H9 (cell line): Measurements from ENCODE around the gene BBS1. TPM values are rescaled to one million over a fixed set of nuclear protein-coding genes. Genes with fewer than 3 reads are reported as not detected.
A peak's percentile ranks its signal among the peaks of the same experiment; 100 is the strongest.

Experiments
- DNase-seq: peaks from one replicate; pipeline ENCODE4 v3.0.0-alpha.2; 2017
- H2AFZ ChIP-seq: one replicate; pipeline ENCODE4 v1.6.1; 2013; ENCODE audit warnings: mild to moderate bottlenecking, low read length, control low read depth, moderate library complexity
- H2AK5ac ChIP-seq: 2 replicates; pipeline ENCODE4 v1.6.1; 2013; ENCODE audit warnings: low read length, control low read depth, mixed read lengths; ENCODE audit not compliant: insufficient read length
- H2BK120ac ChIP-seq: one replicate; pipeline ENCODE4 v1.6.1; 2013; ENCODE audit warnings: low read depth, mild to moderate bottlenecking, low read length, control low read depth, inconsistent platforms; ENCODE audit not compliant: poor library complexity, severe bottlenecking
- H2BK12ac ChIP-seq: 2 replicates; pipeline ENCODE4 v1.6.1; 2013; ENCODE audit warnings: low read length, control low read depth, mixed read lengths, low read depth; ENCODE audit not compliant: insufficient read length
- H2BK15ac ChIP-seq: 2 replicates; pipeline ENCODE4 v1.6.1; 2013; ENCODE audit warnings: low read depth, low read length, control low read depth
- H2BK20ac ChIP-seq: one replicate; pipeline ENCODE4 v1.6.1; 2013; ENCODE audit warnings: low read depth, mild to moderate bottlenecking, low read length, control low read depth, inconsistent platforms; ENCODE audit not compliant: poor library complexity, severe bottlenecking
- H2BK5ac ChIP-seq: 2 replicates; pipeline ENCODE4 v1.6.1; 2013; ENCODE audit warnings: low read length, control low read depth, mixed read lengths; ENCODE audit not compliant: insufficient read length
- H3K14ac ChIP-seq: 2 replicates; pipeline ENCODE4 v1.6.1; 2013; ENCODE audit warnings: low read length, control low read depth; ENCODE audit not compliant: insufficient read depth
- H3K18ac ChIP-seq: 2 replicates; pipeline ENCODE4 v1.6.1; 2013; ENCODE audit warnings: low read depth, mild to moderate bottlenecking, mixed read lengths, low read length, control low read depth; ENCODE audit not compliant: insufficient read length
- H3K23ac ChIP-seq: 2 replicates; pipeline ENCODE4 v1.6.1; 2013; ENCODE audit warnings: low read length, control low read depth, mixed read lengths, low read depth; ENCODE audit not compliant: insufficient read length
- H3K23me2 ChIP-seq: 2 replicates; pipeline ENCODE4 v1.6.1; 2013; ENCODE audit warnings: low read depth, mild to moderate bottlenecking, mixed read lengths, low read length, control low read depth; ENCODE audit not compliant: insufficient read length, poor library complexity, severe bottlenecking
- H3K27ac ChIP-seq: 2 replicates; pipeline ENCODE4 v1.5.1; 2013; ENCODE audit warnings: low read length, control low read depth, mixed read lengths, low read depth; ENCODE audit not compliant: insufficient read length
- H3K27me3 ChIP-seq: 2 replicates; pipeline ENCODE4 v1.6.1; 2013; ENCODE audit warnings: low read length, control low read depth, inconsistent platforms; ENCODE audit not compliant: insufficient read depth
- H3K4ac ChIP-seq: 2 replicates; pipeline ENCODE4 v1.6.1; 2013; ENCODE audit warnings: low read depth, mild to moderate bottlenecking, control low read depth, inconsistent platforms, low read length, moderate library complexity
- H3K4me1 ChIP-seq: 2 replicates; pipeline ENCODE4 v1.6.1; 2013; ENCODE audit warnings: low read length, control low read depth, inconsistent platforms; ENCODE audit not compliant: insufficient read depth
- H3K4me2 ChIP-seq: 2 replicates; pipeline ENCODE4 v1.6.1; 2013; ENCODE audit warnings: low read length, control low read depth, mixed read lengths; ENCODE audit not compliant: insufficient read length, insufficient read depth
- H3K56ac ChIP-seq: 2 replicates; pipeline ENCODE4 v1.6.1; 2013; ENCODE audit warnings: low read depth, mild to moderate bottlenecking, mixed read lengths, low read length, control low read depth; ENCODE audit not compliant: insufficient read length
- H3K79me1 ChIP-seq: 2 replicates; pipeline ENCODE4 v1.6.1; 2013; ENCODE audit warnings: low read depth, mild to moderate bottlenecking, moderate library complexity, low read length, control low read depth, inconsistent platforms; ENCODE audit not compliant: insufficient read depth, poor library complexity, severe bottlenecking
- H3K79me2 ChIP-seq: 2 replicates; pipeline ENCODE4 v1.6.1; 2013; ENCODE audit warnings: low read length, control low read depth, inconsistent platforms; ENCODE audit not compliant: insufficient read depth
- H3K9ac ChIP-seq: 2 replicates; pipeline ENCODE4 v1.6.1; 2013; ENCODE audit warnings: low read length, control low read depth, mixed read lengths; ENCODE audit not compliant: insufficient read length; ENCODE audit errors: extremely low read depth
- H3K9me3 ChIP-seq: one replicate; pipeline ENCODE4 v1.6.1; 2013; ENCODE audit warnings: low read depth, low read length, inconsistent platforms; ENCODE audit not compliant: control insufficient read depth
- H3T11ph ChIP-seq: one replicate; pipeline ENCODE4 v1.6.1; 2013; ENCODE audit warnings: mild to moderate bottlenecking, low read length, control low read depth, inconsistent platforms
- H4K20me1 ChIP-seq: one replicate; pipeline ENCODE4 v1.6.1; 2013; ENCODE audit not compliant: control insufficient read depth, insufficient read length, insufficient read depth
- H4K5ac ChIP-seq: 2 replicates; pipeline ENCODE4 v1.6.1; 2013; ENCODE audit warnings: low read depth, mild to moderate bottlenecking, mixed read lengths, low read length, control low read depth; ENCODE audit not compliant: insufficient read length
- H4K8ac ChIP-seq: replicated peaks from 2 replicates; pipeline ENCODE4 v1.6.1; 2013; ENCODE audit warnings: low read length, control low read depth, mixed read lengths, low read depth; ENCODE audit not compliant: insufficient read length
- H4K91ac ChIP-seq: 2 replicates; pipeline ENCODE4 v1.6.1; 2013; ENCODE audit warnings: low read depth, mild to moderate bottlenecking, moderate library complexity, mixed read lengths, low read length, control low read depth; ENCODE audit not compliant: insufficient read length
- H3K27ac Mint-ChIP-seq, 3 experiments: 2 replicates in 2 of 3; 3 replicates in 1 of 3; pipeline ENCODE4 v1.8.0; 2020 to 2021; ENCODE audit warnings: mixed read lengths in 3 of 3, mild to moderate bottlenecking in 1 of 3, moderate library complexity in 1 of 3
- H3K27me3 Mint-ChIP-seq: 2 replicates; pipeline ENCODE4 v1.8.0; 2021; ENCODE audit warnings: low read depth, mild to moderate bottlenecking, moderate library complexity, mixed read lengths
- H3K36me3 Mint-ChIP-seq, 3 experiments: 2 replicates in 2 of 3; 3 replicates in 1 of 3; pipeline ENCODE4 v1.8.0; 2020 to 2021; ENCODE audit warnings: low read depth in 3 of 3, mixed read lengths in 3 of 3; ENCODE audit not compliant: insufficient read depth in 1 of 3
- H3K4me1 Mint-ChIP-seq, 2 experiments: 2 replicates each; pipeline ENCODE4 v1.8.0; 2020; ENCODE audit warnings: mixed read lengths in 2 of 2
- H3K4me3 Mint-ChIP-seq, 2 experiments: 2 replicates in 1 of 2; 3 replicates in 1 of 2; pipeline ENCODE4 v1.8.0; 2020 to 2021; ENCODE audit warnings: mild to moderate bottlenecking in 2 of 2, mixed read lengths in 2 of 2, moderate library complexity in 1 of 2
- H3K9me3 Mint-ChIP-seq, 2 experiments: 2 replicates in 1 of 2; 3 replicates in 1 of 2; pipeline ENCODE4 v1.8.0; 2020; ENCODE audit warnings: mild to moderate bottlenecking in 2 of 2, mixed read lengths in 2 of 2, moderate library complexity in 1 of 2
- CTCF ChIP-seq: fragments of 200-600 bp; sonication (generic); conservative IDR thresholded peaks from 3 replicates; pipeline ENCODE4 v1.8.0; 2021; ENCODE audit warnings: antibody characterized with exemption, mild to moderate bottlenecking
- WGBS: extraction: QIAGEN DNeasy Blood & Tissue Kit; methylation state at CpG from one replicate; pipeline ENCODE4 v1.1.7; 2013; ENCODE audit warnings: missing lambda C conversion rate, low lambda C conversion rate, mixed read lengths; ENCODE audit not compliant: insufficient read length; ENCODE audit errors: extremely low coverage; 5-methylcytosine and 5-hydroxymethylcytosine counted together
- total RNA-seq: library from RNA; stranded (reverse); gene quantifications from 2 replicates; pipeline ENCODE4 v1.2.1, GENCODE V29; 2021

The BBS1 gene
- total RNA-seq, 1 experiment from 2014 or later, result 27.2 TPM

GRCh38 chr11:66548041-66548440, 37.6 kb downstream of the BBS1 start:
- Histone ChIP-seq H3K27me3 (no peaks in the 10 kb centered on the region), H3K4me2 (peak overlapping the region; percentile 57)

More at GRCh38 chr11:66548041-66548440, 37.6 kb downstream of the BBS1 start:
- Histone ChIP-seq H4K8ac (no peak overlapping the region), H2BK15ac (no peak overlapping the region), H4K20me1 (no peaks in the 10 kb centered on the region), H3K79me2 (no peaks in the 10 kb centered on the region), H3K56ac (no peak overlapping the region), H3K27ac (no peak overlapping the region), H3K9ac (no peak overlapping the region), H3K14ac (no peak overlapping the region), H3K79me1 (no peaks in the 10 kb centered on the region), H3K4me1 (no peaks in the 10 kb centered on the region), H2BK120ac (no peak overlapping the region), H2BK12ac (no peak overlapping the region), H4K91ac (no peak overlapping the region), H2AK5ac (no peak overlapping the region), H2AFZ (no peak overlapping the region), H3K23ac (no peak overlapping the region), H3K23me2 (no peaks in the 10 kb centered on the region), H3K9me3 (no peaks in the 10 kb centered on the region), H3T11ph (no peak overlapping the region), H4K5ac (no peak overlapping the region), H2BK20ac (no peak overlapping the region), H3K18ac (no peak overlapping the region), H3K4ac (no peak overlapping the region), H2BK5ac (no peak overlapping the region)
- Mint-ChIP-seq H3K9me3 (no peaks in the 10 kb centered on the region; a peak in 1 of 5 replicates), H3K27ac (peak overlapping the region in 1 of 3 experiments; percentile 40; a peak in 1 of 7 replicates), H3K4me3 (peak overlapping the region; percentile 82 to 85), H3K27me3 (no peaks in the 10 kb centered on the region; the same call in 1 of the 2 replicates), H3K36me3 (peaks cover 2 to 30% (median 21%) of the 10 kb centered on the region in 3 experiments; a peak in 6 of 7 replicates), H3K4me1 (peaks cover 37% of the 10 kb centered on the region in 2 experiments)
- DNase-seq, result no peak
- no CpG with 5 or more reads among the region's 11 CpGs for WGBS
- no peak for TF ChIP-seq CTCF
